Activated CD8-positive, alpha-beta T cell treated with anti-CD3 and anti-CD28 coated beads for 36 hours (primary cell): ENCODE data around the gene RGMB. TPM values are rescaled to one million over a fixed set of nuclear protein-coding genes. Genes with fewer than 3 reads are reported as not detected.

Source experiments
- ATAC-seq: fragments of 200-7000 bp; cut with Tn5 transposase; one replicate; pipeline ENCODE4 v1.10.0; 2021; ENCODE audit warnings: mild to moderate bottlenecking, moderate library complexity
- CTCF ChIA-PET: fragments of 350-600 bp; sonication (Branson Sonifier 250); formaldehyde crosslinking; loops from one replicate; lab custom pipeline; 2021; ENCODE audit warnings: antibody characterized with exemption; lab: Charles Lee
- POLR2A ChIA-PET: fragments of 350-600 bp; sonication (Branson Sonifier 250); formaldehyde crosslinking; loops from one replicate; lab custom pipeline; 2021; ENCODE audit warnings: antibody characterized with exemption; lab: Charles Lee
- DNase-seq: peaks from one replicate; pipeline ENCODE4 v3.0.0-alpha.2; 2020
- H3K27ac Mint-ChIP-seq: one replicate; pipeline ENCODE4 v1.8.0; 2021; ENCODE audit warnings: mild to moderate bottlenecking, mixed read lengths
- H3K27me3 Mint-ChIP-seq: one replicate; pipeline ENCODE4 v1.8.0; 2021; ENCODE audit warnings: mixed read lengths
- H3K36me3 Mint-ChIP-seq: one replicate; pipeline ENCODE4 v1.8.0; 2021; ENCODE audit warnings: low read depth, mixed read lengths
- H3K4me1 Mint-ChIP-seq: one replicate; pipeline ENCODE4 v1.8.0; 2021; ENCODE audit warnings: low read depth, mixed read lengths
- H3K4me3 Mint-ChIP-seq: one replicate; pipeline ENCODE4 v1.8.0; 2021; ENCODE audit warnings: mild to moderate bottlenecking, moderate library complexity, mixed read lengths
- H3K9me3 Mint-ChIP-seq: one replicate; pipeline ENCODE4 v1.8.0; 2021; ENCODE audit warnings: mixed read lengths
- CTCF ChIP-seq: fragments of 200-600 bp; IDR thresholded peaks from one replicate; pipeline ENCODE4 v1.8.0; 2022; ENCODE audit warnings: antibody characterized with exemption, mild to moderate bottlenecking
- intact Hi-C: fragments of 100-400 bp; cut with micrococcal nuclease; formaldehyde crosslinking; loops from one replicate; pipeline ENCODE4 v1.10.0; 2022
- total RNA-seq, 2 experiments: library from RNA; stranded (reverse); gene quantifications; one replicate each; pipeline ENCODE4 v1.2.3, GENCODE V29; 2021

RGMB gene
- total RNA-seq, 2 experiments from 2014 or later = 1.6 to 1.9 TPM

GRCh38 chr5:98776066-98776705 is 2.7 kb downstream of the RGMB start:
- no peak overlapping the region for H3K27ac Mint-ChIP-seq
- H3K9me3 Mint-ChIP-seq = no peaks in the 10 kb centered on the region
- peaks cover 35% of the 10 kb centered on the region for H3K27me3 Mint-ChIP-seq
- no peak overlapping the region for H3K4me3 Mint-ChIP-seq
- H3K4me1 Mint-ChIP-seq = peaks cover 29% of the 10 kb centered on the region
- no peaks in the 10 kb centered on the region for H3K36me3 Mint-ChIP-seq
- DNase-seq (no peak), ATAC-seq (no peak)
- ChIA-PET CTCF (interaction anchor here (1.7 to 10.6 kb wide), 2 partner anchors 13 to 23 kb away, joined by 4 to 228 read pairs; no protein-coding TSS in a partner anchor), POLR2A (no interaction called here)
- TF ChIP-seq CTCF = no peak
- intact Hi-C loops = no loop called here

GRCh38 chr5:98777295-98777694 is 3.8 kb downstream of the RGMB start:
- Mint-ChIP-seq H3K4me3 (no peak overlapping the region), H3K27ac (no peak overlapping the region), H3K9me3 (no peaks in the 10 kb centered on the region), H3K36me3 (no peaks in the 10 kb centered on the region), H3K4me1 (peaks cover 22% of the 10 kb centered on the region), H3K27me3 (peaks cover 30% of the 10 kb centered on the region)
- no peak for DNase-seq
- no peak for TF ChIP-seq CTCF
- ATAC-seq = no peak
- ChIA-PET POLR2A (no interaction called here), CTCF (interaction anchor here (1.1 to 3.1 kb wide), 3 partner anchors 9 to 22 kb away, joined by 3 to 41 read pairs (median 15); no protein-coding TSS in a partner anchor)
- intact Hi-C loops = no loop called here

GRCh38 chr5:98779264-98779877 is 5.9 kb downstream of the RGMB start:
- H3K4me1 Mint-ChIP-seq = peaks cover 15% of the 10 kb centered on the region
- ChIA-PET POLR2A (no interaction called here), CTCF (interaction anchor here (3.1 kb wide), 2 partner anchors 11 to 16 kb away, joined by 15 to 41 read pairs; no protein-coding TSS in a partner anchor)
- H3K27me3 Mint-ChIP-seq = peaks cover 22% of the 10 kb centered on the region
- H3K4me3 Mint-ChIP-seq = no peak overlapping the region
- no peak overlapping the region for H3K27ac Mint-ChIP-seq
- intact Hi-C loops = no loop called here
- ATAC-seq (no peak), DNase-seq (no peak)
- no peak for TF ChIP-seq CTCF
- H3K36me3 Mint-ChIP-seq = no peaks in the 10 kb centered on the region
- H3K9me3 Mint-ChIP-seq = no peaks in the 10 kb centered on the region

GRCh38 chr5:98780390-98780789 is 6.9 kb downstream of the RGMB start:
- Mint-ChIP-seq H3K4me1 (peaks cover 7% of the 10 kb centered on the region), H3K27ac (no peak overlapping the region), H3K36me3 (no peaks in the 10 kb centered on the region), H3K4me3 (no peak overlapping the region), H3K9me3 (no peaks in the 10 kb centered on the region), H3K27me3 (peaks cover 17% of the 10 kb centered on the region)
- ChIA-PET CTCF (interaction anchor here (0.9 to 17.9 kb wide), 2 partner anchors 9 to 16 kb away, joined by 4 to 228 read pairs; partner anchors contain the start of gene RGMB), POLR2A (no interaction called here)
- no peak for TF ChIP-seq CTCF
- DNase-seq (no peak), ATAC-seq (no peak)
- intact Hi-C loops = no loop called here

GRCh38 chr5:98781520-98781919 is 8.1 kb downstream of the RGMB start:
- Mint-ChIP-seq H3K4me1 (peaks cover 4% of the 10 kb centered on the region), H3K9me3 (no peaks in the 10 kb centered on the region), H3K27me3 (peaks cover 8% of the 10 kb centered on the region), H3K4me3 (no peak overlapping the region), H3K27ac (no peak overlapping the region), H3K36me3 (peaks cover under 1% of the 10 kb centered on the region)
- intact Hi-C loops = no loop called here
- no peak for ATAC-seq
- no peak for DNase-seq
- ChIA-PET CTCF (interaction anchor here (17.9 kb wide), 1 partner anchor 10 kb away, joined by 228 read pairs; the partner anchor contains the start of gene RGMB), POLR2A (no interaction called here)
- no peak for TF ChIP-seq CTCF
